ENCODE measurements around the gene ZNF438.
"Not testable (repeated sequence)": the region's sequence is repeated elsewhere in the genome, so short reads cannot be mapped to it uniquely, and the experiment has no call there.

Gene ZNF438

DNA sequence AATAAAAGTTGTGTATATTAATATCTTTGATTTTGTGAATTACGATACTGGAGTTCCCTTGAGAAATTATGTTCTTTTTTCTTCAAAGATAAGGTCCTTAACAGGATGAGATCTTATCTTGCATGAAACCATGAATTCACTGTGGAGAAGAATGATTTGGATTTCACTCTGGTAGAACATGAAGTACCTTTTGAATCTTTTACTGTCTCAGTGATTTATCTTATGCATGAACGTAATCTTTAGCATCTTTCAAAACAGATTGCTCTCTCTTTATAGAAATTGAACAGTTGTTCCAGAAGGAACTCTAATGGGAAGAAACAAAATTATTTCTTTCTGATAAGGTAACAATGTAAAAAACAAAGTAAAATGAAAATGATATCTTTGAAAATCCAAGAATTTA lies 11.0 kb upstream of the ZNF438 start:
- DNase-seq = no peak

- no peak for DNase-seq
Observed at GRCh38 chr10:31041011-31041410, 9.3 kb upstream of the ZNF438 start.

GRCh38 chr10:31039006-31039405 lies 7.3 kb upstream of the ZNF438 start:
- DNase-seq = not testable (repeated sequence)

GRCh38 chr10:31037749-31038148 lies 6.1 kb upstream of the ZNF438 start:
- no peak for DNase-seq

- DNase-seq = peak; percentile 86
Observed at GRCh38 chr10:31036209-31036608, 4.5 kb upstream of the ZNF438 start.

DNA sequence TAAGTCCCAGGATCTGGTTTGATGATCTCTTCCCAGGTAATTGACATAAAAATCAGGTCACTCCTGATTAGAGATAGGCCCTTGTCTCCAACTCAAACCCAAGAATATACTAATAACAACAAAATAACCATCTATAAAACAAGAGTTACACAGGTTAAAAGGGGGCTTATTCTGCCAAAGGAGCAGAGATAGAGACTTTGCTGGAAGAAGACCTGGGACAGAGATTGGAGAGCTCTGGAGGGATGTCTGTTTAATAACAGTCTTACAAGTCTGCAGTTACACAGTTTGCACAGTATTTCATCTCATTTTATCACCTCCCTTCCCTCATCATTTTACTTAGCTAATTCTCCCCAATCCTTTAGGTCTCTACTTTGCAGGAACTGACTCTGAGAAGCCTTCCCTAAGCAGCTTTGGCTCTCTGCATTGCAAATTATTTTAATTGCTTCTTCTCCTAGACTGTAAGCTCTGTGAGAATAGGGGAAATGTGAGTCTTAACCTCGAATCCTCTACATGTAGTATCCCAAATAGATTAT lies 3.7 kb upstream of the ZNF438 start:
- DNase-seq = peak; percentile 56

DNA sequence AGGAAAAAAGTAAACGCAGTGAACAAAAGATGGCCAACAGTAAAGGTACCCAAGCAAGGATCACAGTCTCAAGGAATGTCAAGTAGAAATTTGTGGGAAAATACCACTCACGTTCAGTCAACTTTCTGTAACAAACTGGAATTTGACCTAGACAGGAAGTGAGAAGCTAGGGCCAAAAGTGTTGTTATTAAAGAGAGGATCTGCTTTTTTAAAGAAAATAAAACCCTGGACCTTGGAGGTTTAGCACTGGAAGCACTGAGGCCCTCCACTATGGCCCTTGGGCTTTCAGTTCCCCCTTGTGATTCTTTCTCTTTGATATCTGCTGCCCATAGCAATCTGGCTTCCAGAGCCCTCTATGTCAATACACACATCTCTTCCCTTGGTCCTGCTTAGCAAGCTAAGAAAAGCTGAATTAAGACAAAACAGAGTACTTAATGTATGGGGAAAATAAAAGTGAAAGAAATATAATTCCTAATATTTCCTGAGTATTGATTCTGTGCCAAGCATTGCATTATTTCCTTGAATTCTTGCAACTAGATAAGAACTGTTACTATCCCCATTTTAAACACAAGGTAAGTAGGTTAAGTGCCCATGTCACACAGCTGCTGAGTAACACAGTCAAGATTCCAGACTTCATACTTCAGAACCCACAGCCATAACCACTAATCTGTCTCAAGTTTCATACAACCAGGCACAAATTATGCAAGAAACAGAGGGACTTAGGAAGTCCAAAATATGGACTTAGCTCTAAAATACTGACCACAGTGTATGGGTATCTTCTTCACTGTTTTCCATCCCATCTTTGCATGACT lies 2.6 kb upstream of the ZNF438 start:
- no peak for DNase-seq

GRCh38 chr10:31033147-31033546 lies 1.5 kb upstream of the ZNF438 start:
- DNase-seq = no peak

DNA sequence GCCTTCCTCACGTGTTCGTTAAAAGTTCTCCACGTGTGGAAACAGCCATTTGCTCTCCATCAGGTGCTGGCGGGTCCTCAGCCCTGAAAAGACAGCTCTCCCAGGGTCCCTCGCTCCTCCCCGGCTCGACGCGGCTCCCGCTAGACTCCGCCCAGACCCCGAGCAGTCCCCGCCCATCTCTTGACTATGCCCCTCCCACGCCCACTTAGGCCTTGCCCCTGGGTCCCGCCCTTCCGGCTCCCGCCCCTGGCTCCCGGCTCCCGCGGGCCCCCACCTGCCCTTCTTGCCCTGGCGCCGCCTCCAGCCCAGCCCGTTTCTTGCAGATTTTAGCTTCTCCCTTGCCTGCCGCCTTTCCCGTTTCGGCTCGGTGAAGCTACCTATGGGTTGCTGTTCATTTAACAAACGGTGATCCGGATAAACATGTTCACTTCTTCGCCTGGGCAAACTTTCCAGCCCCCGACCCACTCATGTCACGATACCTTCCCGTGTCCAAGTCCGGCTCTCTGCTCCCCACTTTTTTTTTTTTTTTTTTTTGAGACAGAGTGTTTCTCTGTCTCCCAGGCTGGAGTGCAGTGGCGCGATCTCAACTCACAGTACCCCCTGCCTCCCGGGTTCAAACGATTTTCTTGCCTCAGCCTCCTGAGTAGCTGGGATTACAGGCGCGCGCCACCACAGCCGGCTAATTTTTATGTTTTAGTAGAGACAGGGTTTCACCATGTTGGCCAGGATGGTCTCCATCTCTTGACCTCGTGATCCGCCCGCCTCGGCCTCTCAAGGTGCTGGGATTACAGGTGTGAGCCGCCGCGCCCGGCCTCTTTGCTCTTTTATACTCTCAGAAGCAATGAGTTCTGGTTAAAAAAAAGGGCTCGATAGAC lies 830 bp upstream of the ZNF438 start:
- peak; percentile 95 for DNase-seq

- no peak for DNase-seq
Observed at GRCh38 chr10:31031205-31031557, 484 bp downstream of the ZNF438 start.

DNA sequence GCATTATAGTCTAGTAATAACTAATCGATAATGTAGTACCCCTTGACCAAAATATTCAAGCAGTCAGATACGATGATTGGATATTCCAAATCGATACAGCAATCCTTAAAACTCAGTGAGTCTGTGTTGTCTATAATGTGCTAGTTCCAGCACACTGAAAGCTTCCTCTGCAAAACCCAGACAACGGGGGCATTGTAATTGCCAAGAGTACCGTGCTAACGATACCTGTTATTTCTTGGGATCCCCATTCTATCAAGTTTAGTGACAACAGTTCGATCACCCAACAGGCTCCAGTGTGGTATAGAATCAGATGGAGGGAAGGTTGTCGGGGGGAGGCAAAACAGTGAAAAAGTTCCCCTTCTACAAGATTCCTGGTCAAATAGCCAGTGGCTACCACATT lies 865 bp downstream of the ZNF438 start:
- no peak for DNase-seq

GRCh38 chr10:31030260-31030659 lies 1.4 kb downstream of the ZNF438 start:
- no peak for DNase-seq

- no peak for DNase-seq
Observed at GRCh38 chr10:31028081-31028480, 3.6 kb downstream of the ZNF438 start.

GRCh38 chr10:31026279-31026678 lies 5.4 kb downstream of the ZNF438 start:
- DNase-seq = not testable (repeated sequence)

GRCh38 chr10:31025142-31025541 lies 6.5 kb downstream of the ZNF438 start:
- DNase-seq = no peak

DNA sequence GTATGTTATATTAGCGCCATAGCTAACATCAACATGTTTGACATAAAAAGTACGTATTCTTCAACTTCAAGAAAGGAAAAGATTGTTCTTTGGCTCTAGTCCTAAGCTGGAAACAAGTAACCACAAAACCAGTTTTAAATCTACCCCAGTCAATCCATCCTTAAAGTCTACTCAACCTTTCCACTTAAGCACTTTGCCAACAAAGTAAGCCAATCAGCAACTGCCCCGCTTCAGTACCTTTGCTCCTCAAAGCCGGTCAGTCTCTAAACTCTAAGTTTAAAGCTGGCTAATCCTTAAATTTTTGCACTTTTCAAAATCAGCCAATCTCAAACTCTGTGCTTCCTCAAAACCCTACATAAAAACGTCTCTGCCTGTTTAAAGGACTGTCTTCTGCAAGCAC lies 8.1 kb downstream of the ZNF438 start:
- no peak for DNase-seq

GRCh38 chr10:31020209-31020608 lies 11.5 kb downstream of the ZNF438 start:
- no peak for DNase-seq

GRCh38 chr10:31018962-31019361 lies 12.7 kb downstream of the ZNF438 start:
- no peak for DNase-seq

DNA sequence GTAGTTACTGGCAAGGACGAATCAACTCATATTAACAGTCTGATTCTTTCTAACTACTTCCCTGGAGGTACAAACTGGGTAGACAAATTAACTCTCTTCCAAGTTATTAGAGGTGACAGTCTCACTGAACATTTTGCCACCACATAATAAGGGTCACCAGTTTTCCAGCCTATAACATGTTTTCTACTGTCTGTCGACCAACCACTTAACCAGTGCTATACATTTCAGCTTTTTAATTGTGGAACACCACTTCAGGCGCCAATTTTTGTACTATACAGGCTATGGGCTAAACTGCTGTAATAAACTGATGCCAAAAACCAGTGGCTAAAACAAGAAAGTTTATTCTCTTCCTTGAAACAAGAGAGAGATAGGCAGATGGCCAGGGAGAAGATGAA lies 13.3 kb downstream of the ZNF438 start:
- no peak for DNase-seq

DNA sequence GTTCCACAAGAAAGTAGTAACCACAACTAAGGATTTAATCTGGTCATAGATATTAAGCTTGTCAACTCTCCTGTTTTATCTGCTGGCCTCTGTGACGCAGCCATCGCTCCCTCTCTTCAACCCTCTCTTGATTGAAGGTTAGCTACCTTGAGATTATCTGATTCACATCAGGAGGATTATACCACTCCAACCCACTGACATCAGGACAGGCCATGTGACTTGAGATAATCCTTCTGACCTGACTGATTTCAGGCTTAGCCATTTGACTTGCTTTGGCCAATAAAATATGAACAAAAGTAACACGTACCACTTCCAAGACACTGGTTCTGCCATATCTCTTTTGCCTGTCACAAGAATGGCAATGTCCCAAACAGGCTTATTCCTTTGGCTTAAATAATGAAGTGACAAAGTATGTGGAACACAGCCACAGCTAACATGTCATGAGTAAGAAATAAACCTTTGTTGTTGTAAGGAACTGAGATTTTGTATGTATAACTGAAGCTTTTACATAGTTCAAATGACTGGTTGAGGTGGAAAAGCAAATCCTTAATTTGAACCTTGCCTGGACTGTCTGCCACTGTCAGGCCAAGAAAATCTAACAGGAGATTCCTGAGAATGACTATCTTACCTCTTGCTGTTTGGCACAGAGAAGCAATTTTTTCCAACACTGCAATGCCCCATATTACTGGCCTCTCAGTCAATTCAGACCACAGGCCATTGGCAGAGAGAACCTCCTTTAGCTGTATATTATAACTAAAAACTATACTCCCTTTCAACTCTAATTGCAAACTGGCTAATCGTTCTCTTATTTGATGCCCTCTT lies 13.9 kb downstream of the ZNF438 start:
- DNase-seq = peak; percentile 90

DNA sequence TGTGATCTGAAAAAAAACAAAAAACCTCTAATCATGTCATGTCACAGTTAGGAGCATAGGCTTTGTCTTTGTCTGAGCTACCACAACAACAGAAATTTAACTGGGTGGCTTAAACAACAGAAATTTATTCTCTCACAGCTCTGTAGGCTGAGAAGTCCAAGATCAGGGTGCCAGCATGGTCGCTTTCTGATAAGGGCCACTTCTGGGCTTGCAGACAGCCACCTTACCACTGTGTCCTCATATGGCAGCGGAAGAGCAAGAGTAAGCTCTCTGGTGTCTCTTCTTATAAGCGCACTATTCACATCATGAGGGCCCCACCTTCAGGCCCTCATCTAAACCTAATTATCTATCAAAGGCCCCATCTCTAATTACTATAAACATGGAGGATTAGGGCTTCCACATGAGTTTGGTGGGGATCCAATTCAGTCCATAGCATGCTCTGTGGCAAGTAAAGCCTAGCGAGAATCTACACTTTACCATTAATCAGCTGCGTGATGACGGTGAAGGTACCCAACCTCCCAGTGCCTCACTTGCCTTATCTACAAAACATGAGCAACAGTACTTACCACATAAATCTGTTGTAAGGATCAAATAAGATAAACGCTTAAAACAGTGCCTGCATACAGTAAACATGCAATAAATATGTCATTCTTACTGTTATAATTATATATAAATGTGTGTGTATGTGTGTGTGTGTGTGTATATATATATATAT lies 17.3 kb downstream of the ZNF438 start:
- peak; percentile 47 for DNase-seq

GRCh38 chr10:31013331-31013730 lies 18.3 kb downstream of the ZNF438 start:
- DNase-seq = no peak

Data from NCI-H82 (cell line).